ENCODE data around the gene IL1RAPL2. TPM values are rescaled to one million over a fixed set of nuclear protein-coding genes. Genes with fewer than 3 reads are reported as not detected.
"Not testable (repeated sequence)": the region's sequence is repeated elsewhere in the genome, so short reads cannot be mapped to it uniquely, and the experiment has no call there.

IL1RAPL2 gene
- total RNA-seq, 4 donors from 2014 or later: 0.19 to 0.38 TPM; not detected in 2

DNA sequence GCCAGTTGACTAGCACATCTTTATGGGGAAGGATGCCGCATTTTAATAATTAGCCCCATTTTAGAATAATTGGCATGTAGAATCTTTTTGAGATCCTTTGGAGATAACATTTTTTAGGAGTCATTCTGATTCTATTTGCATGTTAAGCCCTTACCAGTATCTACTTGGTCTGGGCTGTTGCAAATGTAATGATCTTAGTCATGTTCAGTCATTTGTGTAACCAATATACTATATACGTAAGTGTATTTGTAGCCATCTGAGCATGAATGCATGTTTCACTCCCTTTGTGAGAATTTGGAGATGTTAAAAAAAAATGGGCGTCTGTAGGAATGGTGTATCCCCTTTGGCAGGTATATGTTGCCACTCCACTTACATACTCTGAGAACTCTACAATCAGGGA lies 535.4 kb downstream of the IL1RAPL2 start:
- DNase-seq (ENCODE audit: low spot score in 2 of 2): no peak
- no peak for TF ChIP-seq POLR2A (IDR thresholded peaks at IDR 0.05)
- TF ChIP-seq, protein P1, sequence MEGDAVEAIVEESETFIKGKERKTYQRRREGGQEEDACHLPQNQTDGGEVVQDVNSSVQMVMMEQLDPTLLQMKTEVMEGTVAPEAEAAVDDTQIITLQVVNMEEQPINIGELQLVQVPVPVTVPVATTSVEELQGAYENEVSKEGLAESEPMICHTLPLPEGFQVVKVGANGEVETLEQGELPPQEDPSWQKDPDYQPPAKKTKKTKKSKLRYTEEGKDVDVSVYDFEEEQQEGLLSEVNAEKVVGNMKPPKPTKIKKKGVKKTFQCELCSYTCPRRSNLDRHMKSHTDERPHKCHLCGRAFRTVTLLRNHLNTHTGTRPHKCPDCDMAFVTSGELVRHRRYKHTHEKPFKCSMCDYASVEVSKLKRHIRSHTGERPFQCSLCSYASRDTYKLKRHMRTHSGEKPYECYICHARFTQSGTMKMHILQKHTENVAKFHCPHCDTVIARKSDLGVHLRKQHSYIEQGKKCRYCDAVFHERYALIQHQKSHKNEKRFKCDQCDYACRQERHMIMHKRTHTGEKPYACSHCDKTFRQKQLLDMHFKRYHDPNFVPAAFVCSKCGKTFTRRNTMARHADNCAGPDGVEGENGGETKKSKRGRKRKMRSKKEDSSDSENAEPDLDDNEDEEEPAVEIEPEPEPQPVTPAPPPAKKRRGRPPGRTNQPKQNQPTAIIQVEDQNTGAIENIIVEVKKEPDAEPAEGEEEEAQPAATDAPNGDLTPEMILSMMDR (IDR thresholded peaks at IDR 0.05): no peak
- 83 to 87% methylated on average over 3 of the region's 3 CpGs for WGBS, 2 donors
- no peak overlapping the region for H3K4me3 ChIP-seq (ENCODE audit: low read depth, poor library complexity, severe bottlenecking)
- intact Hi-C loops (cut with DNase I; ENCODE audit: low total_unique reads): no loop called here

DNA sequence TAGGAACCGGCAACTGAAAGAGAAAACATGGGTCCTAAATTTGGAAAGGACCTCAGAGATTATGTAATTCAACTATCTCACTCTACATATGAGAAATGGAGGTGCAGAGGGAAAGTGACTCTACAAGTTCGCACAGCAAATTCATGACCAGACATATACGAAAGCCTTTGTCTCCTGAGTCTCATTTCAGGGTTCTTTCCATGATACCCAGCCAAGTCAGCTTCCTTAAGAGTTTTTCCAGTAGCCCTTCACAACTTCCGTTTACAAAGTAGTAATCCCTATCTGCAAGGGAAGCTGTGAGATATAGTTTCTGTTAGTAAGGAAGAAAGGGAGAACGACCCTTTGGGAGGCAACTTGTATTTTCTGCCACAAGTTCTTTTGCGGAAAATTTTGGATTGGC lies 543.9 kb downstream of the IL1RAPL2 start:
- intact Hi-C loops (cut with DNase I; ENCODE audit: low total_unique reads): no loop called here
- H3K4me3 ChIP-seq (ENCODE audit: low read depth, poor library complexity, severe bottlenecking): no peak overlapping the region
- WGBS, 2 donors: 52 to 68% methylated on average over 6 of the region's 6 CpGs
- DNase-seq (ENCODE audit: low spot score in 2 of 2): no peak
- TF ChIP-seq POLR2A (IDR thresholded peaks at IDR 0.05): no peak
- TF ChIP-seq, protein P1 (IDR thresholded peaks at IDR 0.05): no peak

DNA sequence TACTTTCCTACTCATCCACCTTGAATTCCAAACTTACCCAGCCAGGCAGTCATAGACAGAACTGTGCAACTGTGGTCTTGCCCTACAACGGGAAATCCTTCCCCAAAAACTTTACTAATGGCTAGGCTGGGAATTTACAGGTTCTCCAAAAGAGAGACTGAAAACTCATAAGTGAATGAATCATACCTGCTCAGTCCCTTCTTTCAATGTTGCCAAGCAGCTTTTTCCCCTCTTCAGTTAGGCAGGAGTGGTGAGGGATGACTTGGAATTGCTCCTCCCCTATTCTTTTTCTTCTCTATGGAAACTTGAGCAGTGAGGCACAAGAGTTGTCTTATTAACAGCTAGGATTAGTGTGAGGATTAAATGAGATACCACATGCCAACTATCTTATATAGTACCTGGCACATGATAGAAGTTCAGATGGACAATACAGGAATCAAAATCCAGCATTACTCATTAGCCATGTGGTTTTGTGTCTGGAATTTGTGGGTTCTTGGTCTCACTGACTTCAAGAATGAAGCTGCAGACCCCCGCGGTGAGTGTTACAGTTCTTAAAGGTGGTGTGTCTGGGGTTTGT lies 548.6 kb downstream of the IL1RAPL2 start:
- TF ChIP-seq, protein P1 (IDR thresholded peaks at IDR 0.05): no peak
- TF ChIP-seq POLR2A (IDR thresholded peaks at IDR 0.05): no peak
- intact Hi-C loops (cut with DNase I; ENCODE audit: low total_unique reads): no loop called here
- WGBS, 2 donors: 83 to 86% methylated on average over 3 of the region's 3 CpGs

DNA sequence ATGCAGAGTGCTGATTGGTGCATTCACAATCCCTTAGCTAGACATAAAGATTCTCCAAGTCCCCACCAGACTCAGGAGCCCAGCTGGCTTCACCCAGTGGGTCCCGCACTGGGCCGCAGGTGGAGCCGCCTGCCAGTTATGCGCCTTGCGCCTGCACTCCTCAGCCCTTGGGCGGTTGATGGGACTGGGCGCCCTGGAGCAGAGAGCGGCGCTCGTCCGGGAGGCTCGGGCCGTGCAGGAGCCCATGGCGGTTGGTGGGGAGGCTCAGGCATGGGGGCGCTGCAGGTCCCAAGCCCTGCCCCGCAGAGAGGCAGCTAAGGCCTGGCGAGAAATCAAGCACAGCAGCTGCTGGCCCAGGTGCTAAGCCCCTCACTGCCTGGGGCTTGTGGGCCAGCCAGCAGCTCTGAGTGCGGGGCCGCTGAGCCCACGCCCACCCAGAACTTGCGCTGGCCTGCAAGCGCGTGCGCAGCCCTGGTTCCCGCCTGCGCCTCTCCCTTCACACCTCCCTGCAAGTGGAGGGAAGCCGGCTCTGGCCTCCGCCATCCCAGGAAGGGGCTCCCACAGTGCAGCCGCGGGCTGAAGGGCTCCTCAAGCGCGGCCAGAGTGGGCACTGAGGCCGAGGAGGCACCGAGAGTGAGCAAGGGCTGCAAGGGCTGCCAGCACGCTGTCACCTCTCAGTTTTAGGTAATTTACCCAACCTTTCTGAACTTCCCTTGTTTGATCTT lies 549.8 kb downstream of the IL1RAPL2 start:
- intact Hi-C loops (cut with DNase I; ENCODE audit: low total_unique reads); H3K4me3 ChIP-seq (ENCODE audit: low read depth, poor library complexity, severe bottlenecking): not testable (repeated sequence)
- WGBS, 2 donors: 87 to 91% methylated on average over 8 to 30 of the region's 35 CpGs

More for the DNA sequence above, 548.6 kb downstream of the IL1RAPL2 start:
- H3K4me3 ChIP-seq (ENCODE audit: low read depth, poor library complexity, severe bottlenecking): no peak overlapping the region
- DNase-seq (ENCODE audit: low spot score in 2 of 2): no peak

DNA sequence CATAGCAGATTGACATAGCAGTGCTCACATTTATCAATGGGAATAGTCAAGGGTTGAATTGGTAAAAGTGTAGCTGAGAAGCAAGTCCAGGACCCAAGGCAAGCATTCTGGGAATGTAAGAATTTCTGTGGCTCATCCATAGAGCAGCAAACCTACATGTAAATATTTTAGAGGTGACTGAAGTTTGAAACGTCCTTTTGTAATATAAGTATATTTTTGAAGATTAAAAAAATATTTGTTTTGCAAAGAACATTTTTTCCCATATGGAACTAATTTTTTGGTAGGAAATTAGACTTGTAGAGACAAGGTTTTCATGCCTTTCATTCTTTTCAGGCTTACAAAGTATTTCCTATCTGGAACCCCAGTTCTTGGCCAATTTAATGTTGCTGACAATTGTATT lies 550.5 kb downstream of the IL1RAPL2 start:
- H3K4me3 ChIP-seq (ENCODE audit: low read depth, poor library complexity, severe bottlenecking): no peak overlapping the region
- WGBS, 2 donors: 18 to 28% methylated on average over 1 of the region's 1 CpG
- intact Hi-C loops (cut with DNase I; ENCODE audit: low total_unique reads): no loop called here
- DNase-seq (ENCODE audit: low spot score in 2 of 2): no peak
- TF ChIP-seq, protein P1 (IDR thresholded peaks at IDR 0.05): no peak
- TF ChIP-seq POLR2A (IDR thresholded peaks at IDR 0.05): no peak

More for the DNA sequence above, 549.8 kb downstream of the IL1RAPL2 start:
- DNase-seq (ENCODE audit: low spot score in 2 of 2): not testable (repeated sequence)

DNA sequence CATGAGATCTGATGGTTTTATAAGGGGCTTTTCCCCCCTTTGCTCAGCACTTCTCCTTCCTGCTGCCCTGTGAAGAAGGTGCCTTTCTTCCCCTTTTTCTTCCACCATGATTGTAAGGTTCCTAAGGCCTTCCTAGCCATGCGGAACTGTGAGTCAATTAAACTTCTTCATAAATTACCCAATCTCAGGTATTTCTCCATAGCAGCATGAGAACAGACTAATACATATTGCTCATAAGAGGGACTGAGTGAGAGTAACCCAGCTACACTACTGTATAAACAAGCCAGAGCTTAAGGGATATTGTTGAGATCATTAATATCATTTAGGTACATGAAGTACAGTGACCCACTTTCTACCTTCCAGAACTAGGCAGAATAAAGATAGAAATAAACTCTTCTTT lies 551.6 kb downstream of the IL1RAPL2 start:
- DNase-seq (ENCODE audit: low spot score in 2 of 2): no peak
- no peak overlapping the region for H3K4me3 ChIP-seq (ENCODE audit: low read depth, poor library complexity, severe bottlenecking)
- TF ChIP-seq, protein P1 (IDR thresholded peaks at IDR 0.05): no peak
- TF ChIP-seq POLR2A (IDR thresholded peaks at IDR 0.05): no peak
- intact Hi-C loops (cut with DNase I; ENCODE audit: low total_unique reads): no loop called here
- WGBS, 2 donors: 92 to 100% methylated on average over 1 of the region's 1 CpG
